Muscle of leg (tissue), 11 donors: ENCODE measurements around the gene RERE. TPM values are rescaled to one million over a fixed set of nuclear protein-coding genes. Genes with fewer than 3 reads are reported as not detected.
A peak's percentile ranks its signal among the peaks of the same experiment; 100 is the strongest.

Experiments used
- DNase-seq: peaks from one replicate; pipeline ENCODE4 v3.0.0; 2013
- H3K27ac ChIP-seq: one replicate; pipeline ENCODE4 v1.5.1; 2013; ENCODE audit warnings: mild to moderate bottlenecking, low read length, control low read depth
- H3K27me3 ChIP-seq: one replicate; pipeline ENCODE4 v1.6.1; 2013; ENCODE audit warnings: low read length; ENCODE audit not compliant: control insufficient read depth, insufficient read depth
- H3K36me3 ChIP-seq: one replicate; pipeline ENCODE4 v1.6.1; 2013; ENCODE audit warnings: low read length; ENCODE audit not compliant: control insufficient read depth, insufficient read depth
- H3K4me1 ChIP-seq: one replicate; pipeline ENCODE4 v1.6.1; 2013; ENCODE audit warnings: low read length; ENCODE audit not compliant: control insufficient read depth, insufficient read depth
- H3K4me3 ChIP-seq: one replicate; pipeline ENCODE4 v1.5.1; 2013; ENCODE audit warnings: low read length, control low read depth
- H3K9me3 ChIP-seq: replicated peaks from 2 replicates; pipeline ENCODE4 v1.6.1; 2013; ENCODE audit warnings: low read depth, low read length; ENCODE audit not compliant: control insufficient read depth
- WGBS: methylation state at CpG from one replicate; pipeline ENCODE4 v1.1.5; 2013; ENCODE audit warnings: missing lambda C conversion rate; ENCODE audit not compliant: insufficient coverage; 5-methylcytosine and 5-hydroxymethylcytosine counted together
- polyA plus RNA-seq, 8 donors: library from polyadenylated mRNA; unstranded; fragments of 120-200 nt; gene quantifications; one replicate each; pipeline versions ENCODE4 v1.2.1 to v1.2.3, GENCODE V29; 2013; ENCODE audit warnings: inconsistent platforms in 1 of 8, low replicate concordance in 1 of 8; ENCODE audit not compliant: insufficient read length in 8 of 8, insufficient read depth in 1 of 8
- total RNA-seq: library from RNA; stranded (reverse); fragments of 120-200 nt; gene quantifications from one replicate; pipeline ENCODE4 v1.2.4, GENCODE V29; 2013

Gene RERE
- total and polyA plus RNA-seq, 9 donors = 63.7 to 102 (median 82.8) TPM

- H3K27me3 ChIP-seq = no peaks in the 10 kb centered on the region
- H3K36me3 ChIP-seq = peaks cover 4% of the 10 kb centered on the region
- H3K9me3 ChIP-seq = no peaks in the 10 kb centered on the region
- no peak for DNase-seq
- 33% methylated on average over 1 of the region's 4 CpGs for WGBS
- peaks cover 12% of the 10 kb centered on the region for H3K4me1 ChIP-seq
- no peak overlapping the region for H3K4me3 ChIP-seq
- H3K27ac ChIP-seq = no peak overlapping the region
Measured at GRCh38 chr1:8527941-8528340, 289.5 kb downstream of the RERE start.

GRCh38 chr1:8525558-8526275, 291.7 kb downstream of the RERE start:
- Histone ChIP-seq H3K9me3 (no peaks in the 10 kb centered on the region), H3K27me3 (no peaks in the 10 kb centered on the region), H3K36me3 (peaks cover 7% of the 10 kb centered on the region), H3K4me3 (peak overlapping the region; percentile 38), H3K27ac (peak overlapping the region; percentile 97), H3K4me1 (peaks cover 12% of the 10 kb centered on the region)
- peak; percentile 100 for DNase-seq
- WGBS = 0% methylated on average over 3 of the region's 11 CpGs

GRCh38 chr1:8525216-8525557, 292.3 kb downstream of the RERE start:
- Histone ChIP-seq H3K4me1 (peaks cover 12% of the 10 kb centered on the region), H3K27ac (peak overlapping the region; percentile 97), H3K27me3 (no peaks in the 10 kb centered on the region), H3K36me3 (peaks cover 7% of the 10 kb centered on the region), H3K9me3 (no peaks in the 10 kb centered on the region), H3K4me3 (peak overlapping the region; percentile 38)
- DNase-seq = peak; percentile 73
- 33% methylated on average over 1 of the region's 6 CpGs for WGBS

GRCh38 chr1:8524627-8525157, 292.7 kb downstream of the RERE start:
- Histone ChIP-seq H3K4me1 (peaks cover 12% of the 10 kb centered on the region), H3K27me3 (no peaks in the 10 kb centered on the region), H3K27ac (peak overlapping the region; percentile 97), H3K9me3 (no peaks in the 10 kb centered on the region), H3K36me3 (peaks cover 5% of the 10 kb centered on the region), H3K4me3 (no peak overlapping the region)
- DNase-seq = no peak
- WGBS = 44% methylated on average over 1 of the region's 2 CpGs

GRCh38 chr1:8523666-8524206, 293.7 kb downstream of the RERE start:
- Histone ChIP-seq H3K27me3 (no peaks in the 10 kb centered on the region), H3K4me1 (peaks cover 12% of the 10 kb centered on the region), H3K9me3 (no peaks in the 10 kb centered on the region), H3K36me3 (peaks cover 3% of the 10 kb centered on the region), H3K4me3 (no peak overlapping the region), H3K27ac (no peak overlapping the region)
- WGBS = 100% methylated on average over 1 of the region's 5 CpGs
- no peak for DNase-seq

GRCh38 chr1:8520483-8520966, 296.9 kb downstream of the RERE start:
- H3K36me3 ChIP-seq = peaks cover 3% of the 10 kb centered on the region
- no peak overlapping the region for H3K4me3 ChIP-seq
- no peak for DNase-seq
- 86% methylated on average over 1 of the region's 6 CpGs for WGBS
- H3K27me3 ChIP-seq = no peaks in the 10 kb centered on the region
- peaks cover 15% of the 10 kb centered on the region for H3K4me1 ChIP-seq
- no peaks in the 10 kb centered on the region for H3K9me3 ChIP-seq
- H3K27ac ChIP-seq = no peak overlapping the region

- H3K27ac ChIP-seq = no peak overlapping the region
- no peaks in the 10 kb centered on the region for H3K9me3 ChIP-seq
- H3K4me3 ChIP-seq = no peak overlapping the region
- no CpG with 5 or more reads among the region's 1 CpG for WGBS
- H3K4me1 ChIP-seq = peaks cover 8% of the 10 kb centered on the region
- H3K27me3 ChIP-seq = no peaks in the 10 kb centered on the region
- peaks cover 8% of the 10 kb centered on the region for H3K36me3 ChIP-seq
- DNase-seq = no peak
Measured at GRCh38 chr1:8519167-8519566, 298.3 kb downstream of the RERE start.

GRCh38 chr1:8518490-8518801, 299.0 kb downstream of the RERE start:
- Histone ChIP-seq H3K36me3 (peaks cover 8% of the 10 kb centered on the region), H3K4me1 (peaks cover 8% of the 10 kb centered on the region), H3K9me3 (no peaks in the 10 kb centered on the region), H3K27me3 (no peaks in the 10 kb centered on the region), H3K27ac (peak overlapping the region; percentile 73), H3K4me3 (no peak overlapping the region)
- WGBS = 67% methylated on average over 1 of the region's 3 CpGs
- DNase-seq = no peak

GRCh38 chr1:8517661-8518489, 299.6 kb downstream of the RERE start:
- 73% methylated on average over 4 of the region's 7 CpGs for WGBS
- peaks cover 8% of the 10 kb centered on the region for H3K36me3 ChIP-seq
- H3K9me3 ChIP-seq = no peaks in the 10 kb centered on the region
- H3K27me3 ChIP-seq = no peaks in the 10 kb centered on the region
- H3K27ac ChIP-seq = peak overlapping the region; percentile 73
- peak; percentile 85 for DNase-seq
- no peak overlapping the region for H3K4me3 ChIP-seq
- H3K4me1 ChIP-seq = peaks cover 8% of the 10 kb centered on the region
